HL-60 (cell line): Measurements from ENCODE around the gene TRIB2.

Experiments used
- DNase-seq, 2 experiments: peaks; one replicate each; pipeline ENCODE4 v3.0.0-alpha.2; 2010 to 2020; ENCODE audit warnings: low read depth in 1 of 2, low spot score in 1 of 2
- H3K27ac ChIP-seq: fragments of 250-450 bp; sonication (Bioruptor Pico); replicated peaks from 2 replicates; pipeline ENCODE4 v1.5.1; 2020; ENCODE audit warnings: mild to moderate bottlenecking, moderate library complexity
- H3K27me3 ChIP-seq: fragments of 250-450 bp; sonication (Bioruptor Pico); 2 replicates; pipeline ENCODE4 v1.5.1; 2021; ENCODE audit warnings: mild to moderate bottlenecking, moderate library complexity; ENCODE audit not compliant: insufficient read depth, poor library complexity, severe bottlenecking
- H3K4me3 ChIP-seq: replicated peaks from 2 replicates; pipeline ENCODE4 v1.5.1; 2011; ENCODE audit warnings: mild to moderate bottlenecking, control low read depth, low read length; ENCODE audit not compliant: insufficient read depth
- GABPA ChIP-seq: IDR thresholded peaks from 2 replicates; pipeline ENCODE4 v1.6.1; 2012; ENCODE audit warnings: low read depth
- POLR2AphosphoS5 ChIP-seq: IDR thresholded peaks from 2 replicates; pipeline ENCODE4 v1.6.1; 2012; ENCODE audit warnings: low read depth
- SPI1 ChIP-seq: IDR thresholded peaks from 2 replicates; pipeline ENCODE4 v1.6.1; 2012; ENCODE audit warnings: low read depth, mild to moderate bottlenecking, borderline replicate concordance
- TF ChIP-seq, protein P1 (sequence below): IDR thresholded peaks from one replicate; pipeline ENCODE4 v1.5.1; 2011; ENCODE audit warnings: low read length, control low read depth, inconsistent platforms; ENCODE audit not compliant: insufficient read depth
- TF ChIP-seq, protein P2 (sequence below): IDR thresholded peaks from 2 replicates; pipeline ENCODE4 v1.6.1; 2012; ENCODE audit warnings: low read depth; ENCODE audit not compliant: insufficient replicate concordance

The TRIB2 gene

DNA sequence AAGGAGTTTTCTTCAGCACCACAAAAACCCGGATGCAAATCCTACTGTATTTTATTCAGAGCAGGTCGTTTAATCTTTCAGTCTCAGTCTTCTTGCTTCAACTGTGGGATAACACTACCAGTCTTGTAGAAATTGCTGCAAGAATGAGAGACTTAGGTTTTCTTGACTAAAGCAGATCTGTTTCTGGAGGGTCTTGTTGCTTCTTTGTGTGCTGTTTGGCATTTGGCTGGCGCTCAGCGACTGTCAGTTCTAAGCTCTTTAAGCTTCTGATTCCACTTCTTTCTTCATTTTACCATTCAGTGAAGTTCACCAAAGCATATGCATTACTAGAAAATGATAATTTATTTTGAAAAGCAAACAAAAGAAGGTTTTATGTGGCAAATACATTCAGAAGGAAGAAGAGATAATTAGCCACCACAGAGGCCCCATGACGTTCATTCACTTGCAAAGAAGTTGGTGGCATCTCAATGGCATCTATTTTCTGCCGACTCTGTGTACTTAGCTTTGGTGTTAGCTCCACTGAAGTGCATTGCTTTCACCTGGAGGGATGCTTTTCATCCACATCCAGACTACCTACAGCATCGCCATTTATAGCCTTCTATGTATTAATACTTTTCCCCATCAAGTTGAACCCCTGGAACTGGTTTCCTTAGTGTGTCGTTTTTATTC lies 53.7 kb downstream of the TRIB2 start:
- TF ChIP-seq, protein P1, sequence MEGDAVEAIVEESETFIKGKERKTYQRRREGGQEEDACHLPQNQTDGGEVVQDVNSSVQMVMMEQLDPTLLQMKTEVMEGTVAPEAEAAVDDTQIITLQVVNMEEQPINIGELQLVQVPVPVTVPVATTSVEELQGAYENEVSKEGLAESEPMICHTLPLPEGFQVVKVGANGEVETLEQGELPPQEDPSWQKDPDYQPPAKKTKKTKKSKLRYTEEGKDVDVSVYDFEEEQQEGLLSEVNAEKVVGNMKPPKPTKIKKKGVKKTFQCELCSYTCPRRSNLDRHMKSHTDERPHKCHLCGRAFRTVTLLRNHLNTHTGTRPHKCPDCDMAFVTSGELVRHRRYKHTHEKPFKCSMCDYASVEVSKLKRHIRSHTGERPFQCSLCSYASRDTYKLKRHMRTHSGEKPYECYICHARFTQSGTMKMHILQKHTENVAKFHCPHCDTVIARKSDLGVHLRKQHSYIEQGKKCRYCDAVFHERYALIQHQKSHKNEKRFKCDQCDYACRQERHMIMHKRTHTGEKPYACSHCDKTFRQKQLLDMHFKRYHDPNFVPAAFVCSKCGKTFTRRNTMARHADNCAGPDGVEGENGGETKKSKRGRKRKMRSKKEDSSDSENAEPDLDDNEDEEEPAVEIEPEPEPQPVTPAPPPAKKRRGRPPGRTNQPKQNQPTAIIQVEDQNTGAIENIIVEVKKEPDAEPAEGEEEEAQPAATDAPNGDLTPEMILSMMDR, result no peak
- TF ChIP-seq SPI1 (no peak), POLR2AphosphoS5 (no peak), GABPA (no peak)
- TF ChIP-seq, protein P2, sequence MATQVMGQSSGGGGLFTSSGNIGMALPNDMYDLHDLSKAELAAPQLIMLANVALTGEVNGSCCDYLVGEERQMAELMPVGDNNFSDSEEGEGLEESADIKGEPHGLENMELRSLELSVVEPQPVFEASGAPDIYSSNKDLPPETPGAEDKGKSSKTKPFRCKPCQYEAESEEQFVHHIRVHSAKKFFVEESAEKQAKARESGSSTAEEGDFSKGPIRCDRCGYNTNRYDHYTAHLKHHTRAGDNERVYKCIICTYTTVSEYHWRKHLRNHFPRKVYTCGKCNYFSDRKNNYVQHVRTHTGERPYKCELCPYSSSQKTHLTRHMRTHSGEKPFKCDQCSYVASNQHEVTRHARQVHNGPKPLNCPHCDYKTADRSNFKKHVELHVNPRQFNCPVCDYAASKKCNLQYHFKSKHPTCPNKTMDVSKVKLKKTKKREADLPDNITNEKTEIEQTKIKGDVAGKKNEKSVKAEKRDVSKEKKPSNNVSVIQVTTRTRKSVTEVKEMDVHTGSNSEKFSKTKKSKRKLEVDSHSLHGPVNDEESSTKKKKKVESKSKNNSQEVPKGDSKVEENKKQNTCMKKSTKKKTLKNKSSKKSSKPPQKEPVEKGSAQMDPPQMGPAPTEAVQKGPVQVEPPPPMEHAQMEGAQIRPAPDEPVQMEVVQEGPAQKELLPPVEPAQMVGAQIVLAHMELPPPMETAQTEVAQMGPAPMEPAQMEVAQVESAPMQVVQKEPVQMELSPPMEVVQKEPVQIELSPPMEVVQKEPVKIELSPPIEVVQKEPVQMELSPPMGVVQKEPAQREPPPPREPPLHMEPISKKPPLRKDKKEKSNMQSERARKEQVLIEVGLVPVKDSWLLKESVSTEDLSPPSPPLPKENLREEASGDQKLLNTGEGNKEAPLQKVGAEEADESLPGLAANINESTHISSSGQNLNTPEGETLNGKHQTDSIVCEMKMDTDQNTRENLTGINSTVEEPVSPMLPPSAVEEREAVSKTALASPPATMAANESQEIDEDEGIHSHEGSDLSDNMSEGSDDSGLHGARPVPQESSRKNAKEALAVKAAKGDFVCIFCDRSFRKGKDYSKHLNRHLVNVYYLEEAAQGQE, result no peak
- DNase-seq, result no peak
- Histone ChIP-seq H3K4me3 (no peak overlapping the region), H3K27ac (no peak overlapping the region), H3K27me3 (no peaks in the 10 kb centered on the region)

DNA sequence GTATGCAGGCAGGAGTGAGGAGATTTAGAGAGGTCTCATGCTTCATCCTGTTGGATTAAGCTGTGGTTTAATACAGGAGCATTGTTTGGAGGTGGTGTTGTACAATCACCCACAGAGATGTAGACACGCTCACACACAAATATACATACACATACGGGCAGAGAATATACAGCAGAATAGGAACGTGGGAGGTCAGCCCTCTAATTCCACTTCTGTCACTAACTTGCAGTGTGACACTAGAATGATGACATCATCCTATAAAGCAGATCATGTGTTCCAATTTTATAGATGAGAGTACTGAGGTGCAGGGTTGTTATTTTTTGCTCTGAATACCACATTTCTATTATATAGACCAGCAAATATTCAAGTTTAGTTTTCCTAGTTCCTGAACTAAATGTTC lies 54.4 kb downstream of the TRIB2 start:
- TF ChIP-seq GABPA (no peak), SPI1 (no peak), POLR2AphosphoS5 (no peak)
- TF ChIP-seq, protein P2, result no peak
- TF ChIP-seq, protein P1, result no peak

DNA sequence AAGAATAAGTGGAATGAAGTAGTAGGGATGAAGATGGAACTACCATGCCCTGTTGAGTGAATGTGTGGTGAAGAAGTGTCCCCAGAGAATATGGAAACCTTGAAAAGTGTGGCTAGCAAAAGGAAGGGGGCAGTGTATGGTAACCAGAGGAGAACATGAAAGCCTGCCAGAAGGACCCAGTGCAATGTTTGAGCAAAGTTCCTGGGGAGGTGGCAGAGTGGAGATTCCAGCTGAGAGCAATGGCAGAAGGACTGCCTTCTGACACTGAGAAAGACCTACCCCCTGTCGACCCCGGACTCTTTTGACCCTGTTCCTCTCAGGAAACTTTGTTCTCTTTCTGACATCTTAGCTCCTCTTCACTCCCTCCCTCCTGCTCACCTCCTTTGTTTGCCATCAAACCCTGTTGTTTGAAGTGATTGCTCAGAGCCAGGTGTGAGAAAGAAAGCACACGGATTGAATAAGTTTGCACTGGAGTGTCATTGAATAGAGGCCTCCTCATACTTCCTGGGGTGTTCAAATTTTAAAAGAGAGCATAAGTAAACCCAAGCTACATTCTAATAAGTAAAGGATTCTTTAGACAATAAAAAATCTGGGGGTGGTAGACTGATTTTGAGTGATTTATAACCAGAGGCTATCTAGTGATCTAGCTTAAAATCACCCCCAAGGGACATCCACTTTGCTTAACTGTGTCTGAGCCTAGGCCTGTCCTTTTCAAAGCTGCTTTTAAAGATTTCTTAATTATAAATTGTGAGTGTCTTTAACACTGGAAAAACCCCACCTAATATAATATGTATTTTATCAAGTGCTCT lies 57.1 kb downstream of the TRIB2 start:
- no peak overlapping the region for H3K4me3 ChIP-seq
- no peaks in the 10 kb centered on the region for H3K27me3 ChIP-seq
- no peak overlapping the region for H3K27ac ChIP-seq
- TF ChIP-seq POLR2AphosphoS5 (no peak), GABPA (no peak), SPI1 (no peak)
- TF ChIP-seq, protein P1, result no peak
- TF ChIP-seq, protein P2, result no peak
- no peak for DNase-seq

More for the DNA sequence above, 54.4 kb downstream of the TRIB2 start:
- Histone ChIP-seq H3K27me3 (no peaks in the 10 kb centered on the region), H3K4me3 (no peak overlapping the region), H3K27ac (no peak overlapping the region)
- no peak for DNase-seq
